Skeletal muscle tissue (tissue), 5 donors: Measurements from ENCODE around the gene MNT. TPM values are rescaled to one million over a fixed set of nuclear protein-coding genes. Genes with fewer than 3 reads are reported as not detected.

Experiments used
- H3K27ac ChIP-seq: one replicate; pipeline ENCODE4 v1.7.0; 2013; ENCODE audit warnings: mild to moderate bottlenecking, low read depth, low read length, inconsistent platforms
- H3K27me3 ChIP-seq, 3 donors: one replicate each; pipeline ENCODE4 v1.7.0; 2013; ENCODE audit warnings: low read length in 3 of 3; ENCODE audit not compliant: control insufficient read depth in 3 of 3, insufficient read depth in 3 of 3
- H3K36me3 ChIP-seq, 3 donors: one replicate each; pipeline ENCODE4 v1.7.0; 2013; ENCODE audit warnings: low read length in 3 of 3; ENCODE audit not compliant: control insufficient read depth in 3 of 3, insufficient read depth in 3 of 3
- H3K4me1 ChIP-seq, 3 donors: one replicate each; pipeline ENCODE4 v1.7.0; 2013; ENCODE audit warnings: low read length in 3 of 3, mild to moderate bottlenecking in 3 of 3; ENCODE audit not compliant: control insufficient read depth in 3 of 3, insufficient read depth in 3 of 3
- H3K4me3 ChIP-seq, 3 donors: one replicate each; pipeline ENCODE4 v1.7.0; 2013; ENCODE audit warnings: low read length in 3 of 3
- H3K9ac ChIP-seq, 3 donors: one replicate each; pipeline ENCODE4 v1.7.0; 2013; ENCODE audit warnings: low read length in 3 of 3, mild to moderate bottlenecking in 3 of 3, moderate library complexity in 2 of 3, low read depth in 1 of 3
- H3K9me3 ChIP-seq, 3 donors: one replicate each; pipeline ENCODE4 v1.7.0; 2013; ENCODE audit warnings: low read length in 3 of 3; ENCODE audit not compliant: control insufficient read depth in 3 of 3
- small RNA-seq: library from RNA; depleted of rRNA; stranded (forward); fragments of <200 nt; gene quantifications from one replicate; pipeline ENCODE3, GENCODE V24; 2014
- total RNA-seq: library from RNA; depleted of rRNA; stranded (reverse); fragments of >200 nt; gene quantifications from one replicate; pipeline ENCODE4 v1.2.3, GENCODE V29; 2014
- donor health status: Osteomylitis.

Gene MNT
- total RNA-seq, 1 donor from 2014 or later = 5.2 TPM

DNA sequence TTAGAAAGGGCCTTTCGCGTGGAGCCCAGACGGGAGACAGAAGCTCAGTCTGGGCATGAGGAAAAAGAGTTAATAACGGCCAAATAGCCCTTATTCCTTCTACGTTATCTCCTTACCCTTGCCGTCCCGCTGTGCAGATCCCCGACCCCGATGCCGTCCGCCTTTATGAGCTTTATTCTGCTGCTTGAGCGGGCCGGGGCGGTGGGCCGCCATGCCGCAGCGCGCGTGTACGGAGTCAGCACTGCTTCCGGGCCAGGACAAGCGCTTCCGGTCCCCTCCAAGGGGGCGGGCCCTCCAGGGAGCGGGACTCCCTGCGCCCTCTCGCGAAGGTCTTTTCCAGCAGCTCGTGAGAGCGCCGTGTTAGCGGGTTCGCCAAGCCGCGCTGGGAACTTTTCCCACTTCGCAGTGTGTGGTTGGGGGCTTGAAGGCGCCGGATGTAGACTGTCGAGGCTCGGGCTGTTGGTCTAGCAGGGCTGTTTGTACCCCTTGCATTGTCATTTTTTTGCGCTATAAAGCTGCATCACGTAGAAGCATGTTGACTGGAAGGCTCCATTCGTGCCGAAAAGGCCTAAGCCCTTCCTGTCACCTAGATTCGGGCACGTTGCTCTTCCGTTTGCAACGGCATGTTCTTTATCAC lies 64.5 kb downstream of the MNT start, which contains the start of gene TSR1:
Gene TSR1 (minus strand): TSS at position 243 of the 637 bp plus-strand sequence. CDS start 30 bp downstream, at position 213.
- H3K27ac ChIP-seq = peak within 1 kb of the TSS; percentile 86
- H3K9ac ChIP-seq = peak within 1 kb of the TSS; percentile 92 to 94 (median 93)
- H3K4me1 ChIP-seq = peaks cover 16 to 36% (median 19%) of the 10 kb centered on the region in 3 donors
- peaks cover 36 to 38% (median 36%) of the 10 kb centered on the region in 3 donors for H3K36me3 ChIP-seq
- no peaks in the 10 kb centered on the region for H3K27me3 ChIP-seq
- peak within 1 kb of the TSS; percentile 91 to 99 (median 99) for H3K4me3 ChIP-seq
- no peaks in the 10 kb centered on the region for H3K9me3 ChIP-seq

DNA sequence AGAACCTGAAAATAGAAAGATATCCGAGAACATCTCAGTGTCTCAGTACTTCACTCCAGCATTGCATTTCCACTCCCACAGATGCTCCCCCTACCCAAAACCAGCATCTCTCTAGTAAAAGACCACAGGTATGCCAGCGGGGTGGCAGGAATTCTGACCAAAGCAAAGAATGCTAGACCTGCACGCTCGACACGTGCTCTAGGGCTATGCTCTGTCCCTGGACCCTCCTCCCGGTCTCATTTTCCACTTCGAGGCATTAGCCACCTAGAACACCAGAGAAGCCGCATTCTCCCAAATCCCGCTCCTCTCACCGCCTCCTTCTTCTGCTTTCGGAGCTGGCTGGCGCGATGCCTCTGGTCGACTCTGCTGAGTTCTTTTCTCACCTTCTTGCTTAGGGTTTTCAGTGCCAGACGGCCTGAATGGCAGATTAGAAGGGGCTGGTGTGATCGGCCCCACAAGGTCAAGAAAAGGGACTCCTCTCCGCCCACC lies 65.1 kb downstream of the MNT start:
- Histone ChIP-seq H3K27me3 (no peaks in the 10 kb centered on the region), H3K4me1 (peaks cover 16 to 36% (median 19%) of the 10 kb centered on the region in 3 donors), H3K27ac (peak overlapping the region; percentile 86)

More for the DNA sequence above, 65.1 kb downstream of the MNT start:
- H3K36me3 ChIP-seq = peaks cover 41 to 44% (median 42%) of the 10 kb centered on the region in 3 donors
- H3K9ac ChIP-seq = peak overlapping the region; percentile 92 to 93 (median 93)
- H3K9me3 ChIP-seq = no peaks in the 10 kb centered on the region
- peak overlapping the region; percentile 91 to 99 (median 99) for H3K4me3 ChIP-seq

Small RNA genes lying within 50 kb of the gene (small RNA-seq; reads per million reads assigned to genes)
- gene AC006435.3 (not detected), gene AC006435.4 (not detected)

Other genes with a start within 250 kb of the MNT start
- 13.6 TPM for gene SMG6, start 97.3 kb downstream of the MNT start, total RNA-seq
- 17.2 TPM for gene SRR, start 97.1 kb downstream of the MNT start, total RNA-seq
- gene TSR1, start 64.6 kb downstream of the MNT start, total RNA-seq = 26.1 TPM
- gene SGSM2, start 63.6 kb downstream of the MNT start, total RNA-seq = 19.8 TPM
- gene METTL16, start 110.8 kb upstream of the MNT start, total RNA-seq = 13.6 TPM
- gene PAFAH1B1, start 192.6 kb upstream of the MNT start, total RNA-seq = 96.6 TPM